Esophagus squamous epithelium (tissue), 5 donors: Measurements from ENCODE around the gene LSP1. TPM values are rescaled to one million over a fixed set of nuclear protein-coding genes. Genes with fewer than 3 reads are reported as not detected.

ENCODE experiments used
- DNase-seq: peaks from one replicate; lab custom pipeline; 2025; lab: John Stamatoyannopoulos, UW
- H3K27ac ChIP-seq, 4 donors: fragments of 200-600 bp; sonication (generic); one replicate each; pipeline ENCODE4 v1.5.1; 2016 to 2019; ENCODE audit warnings: mild to moderate bottlenecking in 1 of 4
- H3K27me3 ChIP-seq, 4 donors: fragments of 200-600 bp; sonication (generic); 1 replicate in 3 of 4; 2 replicates in 1 of 4; pipeline versions ENCODE4 v1.5.1 to v1.6.0; 2017 to 2021; ENCODE audit warnings: antibody characterized with exemption in 1 of 4
- H3K36me3 ChIP-seq, 3 donors: fragments of 200-600 bp; sonication (generic); one replicate each; pipeline ENCODE4 v1.5.1; 2016 to 2019
- H3K4me1 ChIP-seq, 3 donors: fragments of 200-600 bp; sonication (generic); one replicate each; pipeline ENCODE4 v1.5.1; 2017 to 2019
- H3K4me3 ChIP-seq, 4 donors: fragments of 200-600 bp; sonication (generic); 1 replicate in 3 of 4; 2 replicates in 1 of 4; pipeline ENCODE4 v1.5.1; 2016 to 2019; ENCODE audit warnings: mild to moderate bottlenecking in 2 of 4, moderate library complexity in 1 of 4
- H3K9me3 ChIP-seq, 3 donors: fragments of 200-600 bp; sonication (generic); one replicate each; pipeline ENCODE4 v1.5.1; 2016 to 2019
- CTCF ChIP-seq, 6 experiments: fragments of 450-650 bp in 4 of 6; fragments of 200-600 bp in 2 of 6; sonication (generic) in 2 of 6; IDR thresholded peaks; one replicate each; pipeline ENCODE4 v1.5.1; 2016 to 2019; ENCODE audit warnings: antibody characterized with exemption in 6 of 6, mild to moderate bottlenecking in 4 of 6, moderate library complexity in 4 of 6
- POLR2A ChIP-seq, 4 donors: fragments of 450-650 bp; IDR thresholded peaks; one replicate each; pipeline ENCODE4 v1.6.1; 2017; ENCODE audit warnings: antibody characterized with exemption in 4 of 4, mild to moderate bottlenecking in 4 of 4, moderate library complexity in 3 of 4
- WGBS, 2 donors: methylation state at CpG; one replicate each; pipeline ENCODE4 v1.1.5; 2018; 5-methylcytosine and 5-hydroxymethylcytosine counted together
- intact Hi-C: fragments of 100-400 bp; cut with DNase I; formaldehyde crosslinking; loops from one replicate; pipeline ENCODE4 v1.15.0; 2022
- total RNA-seq, 4 donors: library from RNA; depleted of rRNA; stranded (reverse); fragments of >200 nt; gene quantifications; one replicate each; pipeline ENCODE4 v1.1.0, GENCODE V29; 2016
- donor health status: DM: yes; HTN: yes; CAD: no.

Gene LSP1
- total RNA-seq, 4 donors from 2014 or later: 23.3 to 75.9 (median 46.4) TPM

DNA sequence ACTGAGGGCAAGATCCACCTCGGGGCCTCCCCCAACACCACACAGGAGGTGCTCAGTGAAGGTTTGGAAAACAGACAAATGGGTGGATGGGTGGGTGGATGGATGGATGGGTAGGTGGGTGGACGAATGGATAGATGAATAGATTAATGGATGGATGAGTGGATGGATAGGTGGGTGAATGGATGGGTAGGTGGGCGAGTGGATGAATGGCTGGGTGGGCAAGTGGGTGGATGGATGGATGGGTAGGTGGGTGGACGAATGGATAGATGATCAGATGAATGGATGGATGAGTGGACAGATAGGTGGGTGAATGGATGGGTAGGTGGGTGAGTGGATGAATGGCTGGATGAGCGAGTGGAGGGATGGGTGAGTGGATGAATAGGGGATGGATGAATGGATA lies 39.7 kb downstream of the LSP1 start:
- Histone ChIP-seq H3K4me3 (no peak overlapping the region), H3K9me3 (no peaks in the 10 kb centered on the region), H3K36me3 (peaks cover 0 to 21% (median 2%) of the 10 kb centered on the region in 3 donors), H3K27ac (no peak overlapping the region), H3K4me1 (peaks cover 0 to 33% (median 20%) of the 10 kb centered on the region in 3 donors), H3K27me3 (no peaks in the 10 kb centered on the region)
- intact Hi-C loops: no loop called here
- TF ChIP-seq POLR2A (IDR thresholded peaks at IDR 0.05) (no peak), CTCF (IDR thresholded peaks at IDR 0.05) (no peak)
- DNase-seq: no peak
- WGBS, 2 donors: 61 to 73% methylated on average over 5 of the region's 5 CpGs

GRCh38 chr11:1893581-1894359 lies 40.9 kb downstream of the LSP1 start:
- Histone ChIP-seq H3K36me3 (peaks cover 0 to 9% (median 0%) of the 10 kb centered on the region in 3 donors), H3K4me1 (peaks cover 0 to 21% (median 10%) of the 10 kb centered on the region in 3 donors), H3K27ac (no peak overlapping the region), H3K4me3 (no peak overlapping the region), H3K27me3 (no peaks in the 10 kb centered on the region), H3K9me3 (no peaks in the 10 kb centered on the region)
- TF ChIP-seq CTCF (IDR thresholded peaks at IDR 0.05) (no peak), POLR2A (IDR thresholded peaks at IDR 0.05) (no peak)
- intact Hi-C loops: loop anchor here (1.0 kb wide), 1 partner anchor 23 kb away; no protein-coding TSS in a partner anchor
- DNase-seq: no peak
- 88 to 91% methylated on average over 4 of the region's 5 CpGs for WGBS, 2 donors

GRCh38 chr11:1894759-1895158 lies 41.9 kb downstream of the LSP1 start:
- Histone ChIP-seq H3K27ac (no peak overlapping the region), H3K27me3 (peaks cover 0 to 5% (median 0%) of the 10 kb centered on the region in 4 donors), H3K4me1 (peaks cover 0 to 11% (median 0%) of the 10 kb centered on the region in 3 donors), H3K4me3 (no peak overlapping the region), H3K9me3 (no peaks in the 10 kb centered on the region), H3K36me3 (no peaks in the 10 kb centered on the region)
- intact Hi-C loops: no loop called here
- DNase-seq: no peak
- TF ChIP-seq POLR2A (IDR thresholded peaks at IDR 0.05) (no peak), CTCF (IDR thresholded peaks at IDR 0.05) (no peak)
- WGBS, 2 donors: 78 to 91% methylated on average over 10 to 11 of the region's 11 CpGs

GRCh38 chr11:1896468-1896867 lies 43.6 kb downstream of the LSP1 start:
- intact Hi-C loops: no loop called here
- DNase-seq: no peak
- Histone ChIP-seq H3K4me1 (peaks cover 0 to 1% (median 0%) of the 10 kb centered on the region in 3 donors), H3K4me3 (no peak overlapping the region), H3K27ac (no peak overlapping the region), H3K36me3 (no peaks in the 10 kb centered on the region), H3K9me3 (no peaks in the 10 kb centered on the region), H3K27me3 (peaks cover 0 to 5% (median 0%) of the 10 kb centered on the region in 4 donors)
- 62 to 69% methylated on average over 10 of the region's 10 CpGs for WGBS, 2 donors
- TF ChIP-seq POLR2A (IDR thresholded peaks at IDR 0.05): no peak
- TF ChIP-seq CTCF (IDR thresholded peaks at IDR 0.05): no peak

- intact Hi-C loops: no loop called here
Measured at GRCh38 chr11:1896923-1897322, 44.0 kb downstream of the LSP1 start.

More at GRCh38 chr11:1896923-1897322, 44.0 kb downstream of the LSP1 start:
- peaks cover 0 to 5% (median 0%) of the 10 kb centered on the region in 4 donors for H3K27me3 ChIP-seq
- H3K4me1 ChIP-seq: no peaks in the 10 kb centered on the region
- WGBS, 2 donors: 61 to 71% methylated on average over 12 of the region's 12 CpGs
- no peak for DNase-seq
- H3K4me3 ChIP-seq: no peak overlapping the region
- no peak for TF ChIP-seq CTCF (IDR thresholded peaks at IDR 0.05)
- no peak for TF ChIP-seq POLR2A (IDR thresholded peaks at IDR 0.05)
- no peak overlapping the region for H3K27ac ChIP-seq
- no peaks in the 10 kb centered on the region for H3K9me3 ChIP-seq
- no peaks in the 10 kb centered on the region for H3K36me3 ChIP-seq
